Measurements from ENCODE around the gene SGCG. TPM values are rescaled to one million over a fixed set of nuclear protein-coding genes. Genes with fewer than 3 reads are reported as not detected.
"Not testable (repeated sequence)": the region's sequence is repeated elsewhere in the genome, so short reads cannot be mapped to it uniquely, and the experiment has no call there.

SGCG gene
- polyA plus RNA-seq, 1 donor from 2014 or later: not detected

DNA sequence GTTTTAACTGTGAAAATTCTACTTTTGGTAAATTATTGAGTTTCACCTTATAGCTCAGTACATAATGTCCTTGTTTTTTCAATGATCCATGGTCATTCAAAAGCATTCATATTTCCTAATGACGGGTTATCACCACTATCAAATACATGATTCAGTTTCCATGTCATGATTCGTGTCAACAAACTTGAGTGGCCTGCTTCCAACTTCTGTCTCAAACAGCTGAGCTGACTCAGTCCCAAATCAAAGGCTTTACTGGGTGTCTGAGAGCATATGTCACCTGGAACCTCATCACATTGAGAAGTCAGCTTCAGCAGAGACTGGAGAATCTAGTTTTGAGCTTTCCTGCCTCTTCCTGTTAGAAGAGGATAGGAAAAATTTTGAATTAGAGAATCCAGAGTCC lies 40.3 kb upstream of the SGCG start:
- Histone ChIP-seq H3K79me2 (replicated peaks; ENCODE audit: insufficient read depth, low read length) (no peaks in the 10 kb centered on the region), H3K9ac (ENCODE audit: low read length) (no peak overlapping the region), H3K27me3 (ENCODE audit: insufficient read depth, low read depth, low read length) (no peaks in the 10 kb centered on the region), H3F3A (ENCODE audit: insufficient read depth, low read length, poor library complexity, severe bottlenecking) (no peaks in the 10 kb centered on the region), H3K4me2 (ENCODE audit: low read length) (no peak overlapping the region), H2AFZ (ENCODE audit: low read depth, low read length) (no peak overlapping the region), H3K9me3 (ENCODE audit: low read length) (no peaks in the 10 kb centered on the region), H3K36me3 (ENCODE audit: insufficient read depth, low read length) (no peaks in the 10 kb centered on the region), H3K9me2 (ENCODE audit: insufficient read depth, low read length) (no peaks in the 10 kb centered on the region), H3K27ac (ENCODE audit: low read length) (no peak overlapping the region), H3K4me3 (ENCODE audit: low read length) (no peak overlapping the region), H4K20me1 (ENCODE audit: insufficient read depth) (no peaks in the 10 kb centered on the region)
- TF ChIP-seq POLR2AphosphoS5 (IDR thresholded peaks at IDR 0.05) (no peak), SMC3 (conservative IDR thresholded peaks at IDR 0.05; ENCODE audit: poor library complexity) (no peak), EZH2 (IDR thresholded peaks at IDR 0.05; ENCODE audit: borderline replicate concordance, insufficient read depth, low read length, poor library complexity, severe bottlenecking) (no peak), RAD21 (conservative IDR thresholded peaks at IDR 0.05) (no peak), MXI1 (conservative IDR thresholded peaks at IDR 0.05; ENCODE audit: poor library complexity, severe bottlenecking) (no peak), TAF1 (IDR thresholded peaks at IDR 0.05; ENCODE audit: low read depth) (no peak), EP300 (conservative IDR thresholded peaks at IDR 0.05; ENCODE audit: poor library complexity, severe bottlenecking) (no peak)
- TF ChIP-seq, protein P1, sequence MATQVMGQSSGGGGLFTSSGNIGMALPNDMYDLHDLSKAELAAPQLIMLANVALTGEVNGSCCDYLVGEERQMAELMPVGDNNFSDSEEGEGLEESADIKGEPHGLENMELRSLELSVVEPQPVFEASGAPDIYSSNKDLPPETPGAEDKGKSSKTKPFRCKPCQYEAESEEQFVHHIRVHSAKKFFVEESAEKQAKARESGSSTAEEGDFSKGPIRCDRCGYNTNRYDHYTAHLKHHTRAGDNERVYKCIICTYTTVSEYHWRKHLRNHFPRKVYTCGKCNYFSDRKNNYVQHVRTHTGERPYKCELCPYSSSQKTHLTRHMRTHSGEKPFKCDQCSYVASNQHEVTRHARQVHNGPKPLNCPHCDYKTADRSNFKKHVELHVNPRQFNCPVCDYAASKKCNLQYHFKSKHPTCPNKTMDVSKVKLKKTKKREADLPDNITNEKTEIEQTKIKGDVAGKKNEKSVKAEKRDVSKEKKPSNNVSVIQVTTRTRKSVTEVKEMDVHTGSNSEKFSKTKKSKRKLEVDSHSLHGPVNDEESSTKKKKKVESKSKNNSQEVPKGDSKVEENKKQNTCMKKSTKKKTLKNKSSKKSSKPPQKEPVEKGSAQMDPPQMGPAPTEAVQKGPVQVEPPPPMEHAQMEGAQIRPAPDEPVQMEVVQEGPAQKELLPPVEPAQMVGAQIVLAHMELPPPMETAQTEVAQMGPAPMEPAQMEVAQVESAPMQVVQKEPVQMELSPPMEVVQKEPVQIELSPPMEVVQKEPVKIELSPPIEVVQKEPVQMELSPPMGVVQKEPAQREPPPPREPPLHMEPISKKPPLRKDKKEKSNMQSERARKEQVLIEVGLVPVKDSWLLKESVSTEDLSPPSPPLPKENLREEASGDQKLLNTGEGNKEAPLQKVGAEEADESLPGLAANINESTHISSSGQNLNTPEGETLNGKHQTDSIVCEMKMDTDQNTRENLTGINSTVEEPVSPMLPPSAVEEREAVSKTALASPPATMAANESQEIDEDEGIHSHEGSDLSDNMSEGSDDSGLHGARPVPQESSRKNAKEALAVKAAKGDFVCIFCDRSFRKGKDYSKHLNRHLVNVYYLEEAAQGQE (IDR thresholded peaks at IDR 0.05; ENCODE audit: borderline replicate concordance): no peak
- TF ChIP-seq, protein P2, sequence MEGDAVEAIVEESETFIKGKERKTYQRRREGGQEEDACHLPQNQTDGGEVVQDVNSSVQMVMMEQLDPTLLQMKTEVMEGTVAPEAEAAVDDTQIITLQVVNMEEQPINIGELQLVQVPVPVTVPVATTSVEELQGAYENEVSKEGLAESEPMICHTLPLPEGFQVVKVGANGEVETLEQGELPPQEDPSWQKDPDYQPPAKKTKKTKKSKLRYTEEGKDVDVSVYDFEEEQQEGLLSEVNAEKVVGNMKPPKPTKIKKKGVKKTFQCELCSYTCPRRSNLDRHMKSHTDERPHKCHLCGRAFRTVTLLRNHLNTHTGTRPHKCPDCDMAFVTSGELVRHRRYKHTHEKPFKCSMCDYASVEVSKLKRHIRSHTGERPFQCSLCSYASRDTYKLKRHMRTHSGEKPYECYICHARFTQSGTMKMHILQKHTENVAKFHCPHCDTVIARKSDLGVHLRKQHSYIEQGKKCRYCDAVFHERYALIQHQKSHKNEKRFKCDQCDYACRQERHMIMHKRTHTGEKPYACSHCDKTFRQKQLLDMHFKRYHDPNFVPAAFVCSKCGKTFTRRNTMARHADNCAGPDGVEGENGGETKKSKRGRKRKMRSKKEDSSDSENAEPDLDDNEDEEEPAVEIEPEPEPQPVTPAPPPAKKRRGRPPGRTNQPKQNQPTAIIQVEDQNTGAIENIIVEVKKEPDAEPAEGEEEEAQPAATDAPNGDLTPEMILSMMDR (IDR thresholded peaks at IDR 0.05; ENCODE audit: poor library complexity, severe bottlenecking): no peak

DNA sequence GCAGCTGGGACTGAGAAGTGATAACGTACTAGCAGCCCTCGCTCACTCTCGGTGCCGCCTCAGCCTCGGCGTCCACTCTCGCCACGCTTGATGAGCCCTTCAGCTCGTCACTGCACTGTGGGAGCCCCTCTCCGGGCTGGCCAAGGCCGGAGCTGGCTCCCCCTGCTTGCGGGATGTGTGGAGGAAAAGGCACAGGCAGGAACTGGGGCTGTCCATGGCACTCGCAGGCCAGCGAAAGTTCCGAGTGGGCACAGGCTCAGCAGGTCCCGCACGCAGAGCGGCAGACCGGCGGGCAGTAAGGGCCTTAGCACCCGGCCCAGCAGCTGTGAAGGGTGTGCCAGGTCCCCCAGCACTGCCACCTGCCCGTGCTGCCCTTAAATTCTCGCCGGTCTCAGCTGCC lies 38.8 kb upstream of the SGCG start:
- H3K79me2 ChIP-seq (replicated peaks; ENCODE audit: insufficient read depth, low read length): no peaks in the 10 kb centered on the region
- H4K20me1 ChIP-seq (ENCODE audit: insufficient read depth): no peaks in the 10 kb centered on the region
- no peak overlapping the region for H3K9ac ChIP-seq (ENCODE audit: low read length)
- H3K9me2 ChIP-seq (ENCODE audit: insufficient read depth, low read length): no peaks in the 10 kb centered on the region
- TF ChIP-seq RAD21 (conservative IDR thresholded peaks at IDR 0.05): no peak
- TF ChIP-seq, protein P1 (IDR thresholded peaks at IDR 0.05; ENCODE audit: borderline replicate concordance): no peak
- TF ChIP-seq SMC3 (conservative IDR thresholded peaks at IDR 0.05; ENCODE audit: poor library complexity): no peak
- TF ChIP-seq, protein P2 (IDR thresholded peaks at IDR 0.05; ENCODE audit: poor library complexity, severe bottlenecking): no peak
- no peak for TF ChIP-seq MXI1 (conservative IDR thresholded peaks at IDR 0.05; ENCODE audit: poor library complexity, severe bottlenecking)
- no peak for TF ChIP-seq EP300 (conservative IDR thresholded peaks at IDR 0.05; ENCODE audit: poor library complexity, severe bottlenecking)
- TF ChIP-seq POLR2AphosphoS5 (IDR thresholded peaks at IDR 0.05): no peak
- TF ChIP-seq EZH2 (IDR thresholded peaks at IDR 0.05; ENCODE audit: borderline replicate concordance, insufficient read depth, low read length, poor library complexity, severe bottlenecking): no peak
- no peak for TF ChIP-seq TAF1 (IDR thresholded peaks at IDR 0.05; ENCODE audit: low read depth)
- H3K36me3 ChIP-seq (ENCODE audit: insufficient read depth, low read length): no peaks in the 10 kb centered on the region
- H3K27me3 ChIP-seq (ENCODE audit: insufficient read depth, low read depth, low read length): no peaks in the 10 kb centered on the region
- no peak overlapping the region for H3K4me2 ChIP-seq (ENCODE audit: low read length)
- no peak overlapping the region for H2AFZ ChIP-seq (ENCODE audit: low read depth, low read length)
- H3K4me3 ChIP-seq (ENCODE audit: low read length): no peak overlapping the region
- no peaks in the 10 kb centered on the region for H3K9me3 ChIP-seq (ENCODE audit: low read length)
- H3F3A ChIP-seq (ENCODE audit: insufficient read depth, low read length, poor library complexity, severe bottlenecking): no peaks in the 10 kb centered on the region
- no peak overlapping the region for H3K27ac ChIP-seq (ENCODE audit: low read length)

DNA sequence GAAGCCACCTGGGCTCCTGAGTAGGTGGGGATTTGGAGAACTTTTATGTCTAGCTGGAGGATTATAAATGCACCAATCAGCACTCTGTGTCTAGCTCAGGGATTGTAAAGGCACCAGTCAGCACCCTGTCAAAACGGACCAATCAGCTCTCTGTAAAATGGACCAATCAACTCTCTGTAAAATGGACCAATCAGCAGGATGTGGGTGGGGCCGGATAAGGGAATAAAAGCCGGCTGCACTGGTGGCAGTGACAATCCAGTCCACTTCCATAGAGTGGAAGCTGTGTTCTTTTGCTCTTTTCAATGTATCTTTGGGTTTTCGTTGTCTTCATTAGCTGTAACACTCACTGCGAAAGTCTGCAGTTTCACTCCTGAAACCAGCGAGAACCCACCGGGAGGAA lies 38.2 kb upstream of the SGCG start:
- not testable (repeated sequence) for H3K79me2 ChIP-seq (replicated peaks; ENCODE audit: insufficient read depth, low read length); H3K27ac ChIP-seq (ENCODE audit: low read length)

More for the DNA sequence above, 38.2 kb upstream of the SGCG start:
- not testable (repeated sequence) for H3K4me2 ChIP-seq (ENCODE audit: low read length); H3K27me3 ChIP-seq (ENCODE audit: insufficient read depth, low read depth, low read length); H3K9me3 ChIP-seq (ENCODE audit: low read length); H2AFZ ChIP-seq (ENCODE audit: low read depth, low read length); H3K4me3 ChIP-seq (ENCODE audit: low read length); H3F3A ChIP-seq (ENCODE audit: insufficient read depth, low read length, poor library complexity, severe bottlenecking); H3K9me2 ChIP-seq (ENCODE audit: insufficient read depth, low read length); H3K9ac ChIP-seq (ENCODE audit: low read length); H3K36me3 ChIP-seq (ENCODE audit: insufficient read depth, low read length); H4K20me1 ChIP-seq (ENCODE audit: insufficient read depth)
